Activated CD4-positive, alpha-beta T cell treated with anti-CD3 and anti-CD28 coated beads for 48 hours (primary cell): ENCODE results near the gene TSC22D2.

Source experiments
- DNase-seq: peaks from one replicate; pipeline ENCODE4 v3.0.0-alpha.2; 2020

TSC22D2 gene

GRCh38 chr3:150385296-150386242, 22.5 kb upstream of the TSC22D2 start:
- DNase-seq = peak; percentile 11

- DNase-seq = no peak
Measured at GRCh38 chr3:150388498-150389418, 19.3 kb upstream of the TSC22D2 start.

- no peak for DNase-seq
Measured at GRCh38 chr3:150390087-150390486, 18.0 kb upstream of the TSC22D2 start.

GRCh38 chr3:150391161-150391560, 16.9 kb upstream of the TSC22D2 start:
- DNase-seq = no peak

GRCh38 chr3:150393745-150394144, 14.4 kb upstream of the TSC22D2 start:
- no peak for DNase-seq

- no peak for DNase-seq
Measured at GRCh38 chr3:150394606-150395005, 13.5 kb upstream of the TSC22D2 start.

- DNase-seq = no peak
Measured at GRCh38 chr3:150396491-150396890, 11.6 kb upstream of the TSC22D2 start.

GRCh38 chr3:150396956-150397550, 11.0 kb upstream of the TSC22D2 start:
- DNase-seq = no peak

- no peak for DNase-seq
Measured at GRCh38 chr3:150399060-150399459, 9.0 kb upstream of the TSC22D2 start.

GRCh38 chr3:150401285-150401684, 6.8 kb upstream of the TSC22D2 start:
- DNase-seq = no peak

GRCh38 chr3:150402217-150402616, 5.9 kb upstream of the TSC22D2 start:
- DNase-seq = no peak

GRCh38 chr3:150404023-150404422, 4.1 kb upstream of the TSC22D2 start:
- DNase-seq = no peak

GRCh38 chr3:150407051-150407807, 869 bp upstream of the TSC22D2 start:
- peak; percentile 22 for DNase-seq

- DNase-seq = peak; percentile 7
Measured at GRCh38 chr3:150407808-150408220, 284 bp upstream of the TSC22D2 start.

GRCh38 chr3:150409125-150409511, 1.0 kb downstream of the TSC22D2 start:
- DNase-seq = no peak

- DNase-seq = peak; percentile 79
Measured at GRCh38 chr3:150409512-150410310, 1.6 kb downstream of the TSC22D2 start.

- DNase-seq = peak; percentile 54
Measured at GRCh38 chr3:150410311-150411105, 2.4 kb downstream of the TSC22D2 start.

- no peak for DNase-seq
Measured at GRCh38 chr3:150411106-150411460, 3.0 kb downstream of the TSC22D2 start.

GRCh38 chr3:150411546-150411945, 3.4 kb downstream of the TSC22D2 start:
- no peak for DNase-seq

- no peak for DNase-seq
Measured at GRCh38 chr3:150411976-150412375, 3.9 kb downstream of the TSC22D2 start.
